ENCODE data around the gene DUXA. TPM values are rescaled to one million over a fixed set of nuclear protein-coding genes. Genes with fewer than 3 reads are reported as not detected.
A peak's percentile ranks its signal among the peaks of the same experiment; 100 is the strongest.
"Not testable (repeated sequence)": the region's sequence is repeated elsewhere in the genome, so short reads cannot be mapped to it uniquely, and the experiment has no call there.

The DUXA gene
- total RNA-seq = not detected

GRCh38 chr19:57167385-57167784 lies at the start of gene DUXA:
DUXA (minus strand) TSS chr19:57167485; CDS start chr19:57167443, 42 bp downstream.
- TF ChIP-seq POLR2A (IDR thresholded peaks at IDR 0.05) (no peak), CTCF (IDR thresholded peaks at IDR 0.05) (no peak)
- intact Hi-C loops (cut with DNase I; ENCODE audit: low total_unique reads) = no loop called here

GRCh38 chr19:57212109-57212508 lies 44.8 kb upstream of the DUXA start:
- Histone ChIP-seq H3K4me1 (no peaks in the 10 kb centered on the region), H3K27ac (no peak overlapping the region), H3K4me3 (no peak overlapping the region), H3K9me3 (peaks cover 0 to 72% of the 10 kb centered on the region in 2 donors), H3K36me3 (no peaks in the 10 kb centered on the region), H3K27me3 (no peaks in the 10 kb centered on the region)
- TF ChIP-seq POLR2A (IDR thresholded peaks at IDR 0.05) (no peak), CTCF (IDR thresholded peaks at IDR 0.05) (no peak)
- intact Hi-C loops (cut with DNase I; ENCODE audit: low total_unique reads) = no loop called here
- DNase-seq = no peak

More at GRCh38 chr19:57167385-57167784, at the start of gene DUXA:
- Histone ChIP-seq H3K36me3 (no peaks in the 10 kb centered on the region), H3K27me3 (no peaks in the 10 kb centered on the region), H3K9me3 (no peaks in the 10 kb centered on the region), H3K4me3 (no peak within 1 kb of the TSS), H3K4me1 (no peaks in the 10 kb centered on the region), H3K27ac (no peak within 1 kb of the TSS)
- DNase-seq = no peak

GRCh38 chr19:57210381-57210780 lies 43.1 kb upstream of the DUXA start:
- Histone ChIP-seq H3K27me3 (no peaks in the 10 kb centered on the region), H3K9me3 (peaks cover 0 to 70% of the 10 kb centered on the region in 2 donors), H3K27ac (no peak overlapping the region), H3K4me1 (no peaks in the 10 kb centered on the region), H3K4me3 (no peak overlapping the region), H3K36me3 (no peaks in the 10 kb centered on the region)
- no peak for TF ChIP-seq POLR2A (IDR thresholded peaks at IDR 0.05)
- TF ChIP-seq CTCF (IDR thresholded peaks at IDR 0.05) = no peak
- intact Hi-C loops (cut with DNase I; ENCODE audit: low total_unique reads) = no loop called here
- no peak for DNase-seq

GRCh38 chr19:57202160-57202559 lies 34.9 kb upstream of the DUXA start:
- TF ChIP-seq CTCF (IDR thresholded peaks at IDR 0.05) = no peak
- no peak for TF ChIP-seq POLR2A (IDR thresholded peaks at IDR 0.05)
- H3K4me1 ChIP-seq = no peaks in the 10 kb centered on the region
- H3K27ac ChIP-seq = no peak overlapping the region
- intact Hi-C loops (cut with DNase I; ENCODE audit: low total_unique reads) = no loop called here
- no peak overlapping the region for H3K4me3 ChIP-seq
- peaks cover 0 to 37% of the 10 kb centered on the region in 2 donors for H3K9me3 ChIP-seq
- DNase-seq = no peak
- H3K27me3 ChIP-seq = no peaks in the 10 kb centered on the region
- no peaks in the 10 kb centered on the region for H3K36me3 ChIP-seq

GRCh38 chr19:57197874-57198273 lies 30.6 kb upstream of the DUXA start:
- H3K4me1 ChIP-seq; intact Hi-C loops (cut with DNase I; ENCODE audit: low total_unique reads); H3K36me3 ChIP-seq; H3K27ac ChIP-seq; DNase-seq; H3K4me3 ChIP-seq; H3K9me3 ChIP-seq; H3K27me3 ChIP-seq: not testable (repeated sequence)

GRCh38 chr19:57192993-57193392 lies 25.7 kb upstream of the DUXA start:
- no peaks in the 10 kb centered on the region for H3K27me3 ChIP-seq
- no peaks in the 10 kb centered on the region for H3K9me3 ChIP-seq
- intact Hi-C loops (cut with DNase I; ENCODE audit: low total_unique reads) = no loop called here
- no peak overlapping the region for H3K27ac ChIP-seq
- H3K4me1 ChIP-seq = peaks cover 0 to 9% of the 10 kb centered on the region in 2 donors
- peak overlapping the region in 1 of 2 donors; percentile 95 for H3K4me3 ChIP-seq
- TF ChIP-seq CTCF (IDR thresholded peaks at IDR 0.05) (no peak), POLR2A (IDR thresholded peaks at IDR 0.05) (no peak)
- no peaks in the 10 kb centered on the region for H3K36me3 ChIP-seq
- no peak for DNase-seq

Measured in uterus (tissue), 4 donors.